WERI-Rb-1 (cell line): ENCODE data around the gene FRMPD4.

Experiments
- DNase-seq: peaks from one replicate; pipeline ENCODE4 v3.0.0-alpha.2; 2020
- H3K27ac ChIP-seq: fragments of 250-450 bp; sonication (Bioruptor Pico); 2 replicates; pipeline ENCODE4 v1.5.1; 2020; ENCODE audit warnings: mild to moderate bottlenecking, moderate library complexity
- H3K27me3 ChIP-seq: fragments of 250-450 bp; sonication (Bioruptor Pico); 2 replicates; pipeline ENCODE4 v1.5.1; 2021; ENCODE audit warnings: mild to moderate bottlenecking, low read depth, moderate library complexity; ENCODE audit not compliant: insufficient read depth, severe bottlenecking
- H3K36me3 ChIP-seq: fragments of 250-450 bp; sonication (Bioruptor Pico); 2 replicates; pipeline ENCODE4 v1.5.1; 2020; ENCODE audit warnings: mild to moderate bottlenecking, moderate library complexity
- H3K4me3 ChIP-seq: 2 replicates; pipeline ENCODE4 v1.5.1; 2011; ENCODE audit warnings: low read depth, mild to moderate bottlenecking, control low read depth, low read length
- H3K9me3 ChIP-seq: fragments of 250-450 bp; sonication (Bioruptor Pico); 2 replicates; pipeline ENCODE4 v1.5.1; 2021; ENCODE audit warnings: mild to moderate bottlenecking, moderate library complexity; ENCODE audit not compliant: severe bottlenecking
- CTCF ChIP-seq: IDR thresholded peaks from 2 replicates; pipeline ENCODE4 v1.5.1; 2011; ENCODE audit warnings: low read depth, mild to moderate bottlenecking, control low read depth, inconsistent platforms, low read length

FRMPD4 gene

GRCh38 chrX:12452268-12452667 is 314.0 kb downstream of the FRMPD4 start:
- Histone ChIP-seq H3K27me3 (peaks cover 51% of the 10 kb centered on the region), H3K27ac (no peak overlapping the region), H3K4me3 (no peak overlapping the region), H3K36me3 (no peaks in the 10 kb centered on the region), H3K9me3 (no peaks in the 10 kb centered on the region)
- no peak for TF ChIP-seq CTCF
- DNase-seq: no peak

- no peak overlapping the region for H3K27ac ChIP-seq
- no peaks in the 10 kb centered on the region for H3K9me3 ChIP-seq
- DNase-seq: no peak
- H3K4me3 ChIP-seq: no peak overlapping the region
- H3K36me3 ChIP-seq: no peaks in the 10 kb centered on the region
- H3K27me3 ChIP-seq: peaks cover 17% of the 10 kb centered on the region
- TF ChIP-seq CTCF: no peak
These were observed 322.7 kb downstream of the FRMPD4 start for GRCh38 chrX:12460929-12461328.

GRCh38 chrX:12463052-12463451 is 324.8 kb downstream of the FRMPD4 start:
- H3K9me3 ChIP-seq: no peaks in the 10 kb centered on the region
- no peaks in the 10 kb centered on the region for H3K36me3 ChIP-seq
- no peak for DNase-seq
- peaks cover 2% of the 10 kb centered on the region for H3K27me3 ChIP-seq
- H3K27ac ChIP-seq: no peak overlapping the region
- TF ChIP-seq CTCF: no peak
- no peak overlapping the region for H3K4me3 ChIP-seq

- no peaks in the 10 kb centered on the region for H3K36me3 ChIP-seq
- no peak overlapping the region for H3K27ac ChIP-seq
- H3K4me3 ChIP-seq: no peak overlapping the region
- no peak for TF ChIP-seq CTCF
- DNase-seq: no peak
- no peaks in the 10 kb centered on the region for H3K9me3 ChIP-seq
- H3K27me3 ChIP-seq: peaks cover 8% of the 10 kb centered on the region
These were observed 325.6 kb downstream of the FRMPD4 start for GRCh38 chrX:12463873-12464272.

- peaks cover 29% of the 10 kb centered on the region for H3K27me3 ChIP-seq
- TF ChIP-seq CTCF: no peak
These were observed 329.0 kb downstream of the FRMPD4 start for GRCh38 chrX:12467321-12467720.

GRCh38 chrX:12469296-12469695 is 331.0 kb downstream of the FRMPD4 start:
- no peak overlapping the region for H3K27ac ChIP-seq
- H3K27me3 ChIP-seq: peaks cover 29% of the 10 kb centered on the region
- TF ChIP-seq CTCF: no peak
- no peaks in the 10 kb centered on the region for H3K36me3 ChIP-seq
- no peak overlapping the region for H3K4me3 ChIP-seq
- DNase-seq: no peak
- H3K9me3 ChIP-seq: no peaks in the 10 kb centered on the region

More at GRCh38 chrX:12467321-12467720, 329.0 kb downstream of the FRMPD4 start:
- Histone ChIP-seq H3K27ac (no peak overlapping the region), H3K9me3 (no peaks in the 10 kb centered on the region), H3K4me3 (no peak overlapping the region), H3K36me3 (no peaks in the 10 kb centered on the region)
- DNase-seq: no peak
